ENCODE measurements around the gene SCTR.
"Not testable (repeated sequence)": the region's sequence is repeated elsewhere in the genome, so short reads cannot be mapped to it uniquely, and the experiment has no call there.

SCTR gene

DNA sequence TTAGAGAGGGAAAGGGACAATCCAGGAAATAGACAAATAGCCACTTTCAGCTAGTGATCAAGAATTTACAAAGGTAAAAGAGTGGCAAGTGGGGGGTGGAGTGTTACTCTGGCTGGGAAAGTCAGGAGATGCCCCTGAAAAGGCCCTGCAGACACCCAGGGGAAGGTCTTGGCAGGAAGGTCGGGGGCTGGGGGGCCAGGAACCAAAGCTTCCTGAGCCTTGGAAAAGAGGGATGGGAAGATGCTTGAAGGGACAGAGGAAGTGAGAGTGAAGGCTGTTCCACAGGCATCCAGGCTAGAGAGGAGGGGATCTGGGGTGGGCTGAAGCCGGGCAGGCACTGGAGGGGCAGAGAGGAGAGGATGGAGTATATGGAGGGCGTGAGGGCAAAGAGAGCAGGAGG, 96.5 kb downstream of the SCTR start:
- no peak for DNase-seq

DNA sequence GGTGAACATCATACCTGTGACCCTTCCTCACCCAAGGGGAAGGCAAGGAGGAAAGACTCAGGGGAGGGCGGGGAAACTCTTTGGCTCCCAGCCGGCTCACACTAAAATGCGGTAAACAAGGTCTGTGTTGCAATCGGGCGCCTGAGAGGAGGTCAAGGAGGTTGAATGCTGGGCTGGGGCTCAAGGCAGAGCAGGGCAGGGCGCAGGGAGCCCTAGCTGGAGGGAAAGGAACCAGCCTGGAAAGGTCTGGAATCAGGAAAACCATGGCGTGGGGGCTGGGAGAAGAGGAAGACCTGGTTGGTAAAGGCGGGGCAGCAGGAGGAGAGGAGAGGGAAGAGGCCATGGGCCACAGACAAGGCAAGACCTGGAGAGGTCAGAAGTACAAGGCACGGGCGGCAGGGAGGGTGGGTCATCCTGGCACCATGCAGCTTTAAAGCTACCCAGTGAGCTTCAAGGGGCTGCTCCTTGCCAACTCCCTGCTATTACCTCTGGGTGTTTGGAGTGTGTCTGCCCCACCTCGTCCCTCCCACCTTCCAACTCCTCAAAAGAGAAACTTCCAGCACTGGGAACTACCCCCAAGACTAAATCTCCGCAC, 97.4 kb downstream of the SCTR start:
- no peak for DNase-seq

DNA sequence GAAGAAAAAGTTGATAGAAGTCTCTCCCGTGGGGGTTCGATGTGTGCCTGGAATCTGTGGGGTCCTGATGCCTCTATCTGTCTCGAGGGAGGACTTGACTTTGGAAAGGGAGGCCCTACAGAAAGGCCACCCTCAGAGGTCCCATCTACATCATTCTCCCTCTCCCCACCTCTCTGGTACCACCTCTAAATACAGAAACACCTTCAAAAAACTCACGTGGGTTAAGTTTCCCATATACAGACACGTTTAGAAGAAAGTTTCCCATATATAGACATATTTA, 97.9 kb downstream of the SCTR start:
- no peak for DNase-seq

DNA sequence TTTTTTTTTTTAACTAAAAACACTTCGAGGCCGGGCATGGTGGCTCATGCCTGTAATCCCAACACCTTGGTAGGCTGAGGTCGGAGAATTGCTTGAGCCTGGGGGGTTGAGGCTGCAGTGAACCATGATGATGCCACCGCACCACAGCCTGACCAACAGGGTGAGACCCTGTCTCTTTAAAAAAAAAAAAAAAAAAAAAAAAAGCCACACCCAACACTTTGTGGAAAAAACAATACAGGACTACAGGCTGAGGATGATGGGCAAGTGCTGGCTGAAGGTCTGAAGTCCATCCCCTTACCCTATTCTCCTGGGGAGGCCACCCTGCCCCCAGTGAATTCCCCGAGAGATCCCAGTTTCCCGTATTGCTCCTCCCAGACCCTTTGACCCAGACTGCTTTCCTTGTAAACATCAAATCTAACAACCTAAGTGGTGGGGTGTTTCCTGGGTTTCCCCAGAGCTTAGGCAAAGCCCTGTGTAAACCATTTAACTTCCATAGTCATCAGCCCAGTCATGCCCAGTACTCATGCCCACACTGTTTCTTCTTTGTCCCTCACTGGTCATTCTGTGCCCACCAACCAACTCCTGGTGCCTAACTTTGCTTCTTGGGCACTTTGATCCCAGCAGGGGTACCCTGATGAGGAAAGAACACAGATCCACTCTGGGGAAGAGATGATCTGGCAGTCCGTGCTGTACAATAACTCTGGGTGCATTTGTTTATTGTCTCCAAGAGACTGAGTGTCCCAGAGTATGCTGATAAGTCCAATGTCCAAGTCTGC, 98.5 kb downstream of the SCTR start:
- DNase-seq = no peak

DNA sequence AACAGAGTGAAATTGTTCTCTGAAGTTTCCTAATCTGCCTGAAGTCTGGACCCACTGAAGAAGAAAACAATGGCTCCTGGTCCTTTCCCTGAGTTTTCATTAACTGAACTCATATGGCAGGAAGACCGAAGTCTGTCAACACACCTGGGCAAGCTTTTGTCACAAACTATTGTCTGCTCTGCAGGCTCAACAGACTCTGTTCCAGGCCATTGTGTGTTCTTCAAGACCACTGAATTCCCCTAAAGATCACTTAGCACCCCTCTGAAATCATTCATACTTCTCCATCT, 99.2 kb downstream of the SCTR start:
- no peak for DNase-seq

DNA sequence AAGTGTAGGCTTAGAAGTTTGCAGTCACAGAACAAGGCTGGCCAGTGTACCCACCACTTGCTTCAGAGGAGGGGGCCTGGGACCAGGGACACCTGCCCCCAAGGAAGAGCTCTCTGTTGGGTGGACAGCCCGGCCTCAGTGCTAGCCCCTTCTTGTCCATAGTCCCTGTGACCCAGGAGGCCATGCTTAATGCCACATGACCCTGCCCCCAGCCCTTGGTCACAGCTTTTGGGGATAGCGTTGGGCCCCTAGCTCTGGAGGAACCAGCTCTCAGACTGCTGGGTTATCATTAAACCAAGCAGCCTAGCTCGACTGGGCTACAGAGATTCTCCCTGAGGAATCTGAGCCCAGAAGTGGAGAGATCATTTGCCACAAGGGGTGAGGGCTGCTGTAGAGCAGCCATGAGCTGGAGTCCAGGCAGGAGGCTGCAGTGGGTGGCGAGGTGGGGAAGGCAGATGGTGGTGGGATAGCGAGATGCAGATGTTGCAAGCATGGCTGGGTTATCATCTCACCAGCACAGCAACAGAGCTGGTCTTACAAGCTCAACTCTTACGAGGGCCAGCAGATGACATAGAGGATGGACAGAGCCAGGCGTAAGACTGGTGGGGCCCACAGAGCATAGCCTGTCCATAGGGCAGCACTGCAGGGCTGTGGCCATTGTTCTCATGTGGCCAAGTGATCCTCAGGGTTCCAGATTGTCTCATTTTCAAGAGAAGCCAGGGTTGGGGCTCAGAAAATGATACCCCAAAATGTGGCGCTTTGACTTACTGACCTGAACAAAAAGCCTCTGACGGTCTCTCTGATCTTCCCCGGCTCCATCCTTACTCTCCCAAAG, 99.8 kb downstream of the SCTR start:
- no peak for DNase-seq

DNA sequence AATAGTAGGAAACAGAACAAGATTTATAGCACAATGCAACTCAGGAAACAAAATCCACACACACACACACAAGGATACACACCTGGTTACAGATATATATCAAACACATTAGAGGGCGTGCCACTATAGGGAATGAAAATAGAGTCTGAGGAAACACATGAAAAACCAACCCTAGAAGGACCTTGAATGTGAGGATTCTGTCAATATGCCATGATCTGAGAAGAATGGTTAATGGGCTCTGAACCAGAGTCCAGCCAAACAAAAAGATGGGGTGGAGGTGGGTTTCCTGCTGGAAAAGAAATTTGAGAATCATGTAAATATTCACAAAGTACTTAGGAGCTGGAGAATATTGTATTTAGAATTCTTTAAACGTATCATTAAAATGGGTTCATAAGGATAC, 100.5 kb downstream of the SCTR start:
- DNase-seq = no peak

DNA sequence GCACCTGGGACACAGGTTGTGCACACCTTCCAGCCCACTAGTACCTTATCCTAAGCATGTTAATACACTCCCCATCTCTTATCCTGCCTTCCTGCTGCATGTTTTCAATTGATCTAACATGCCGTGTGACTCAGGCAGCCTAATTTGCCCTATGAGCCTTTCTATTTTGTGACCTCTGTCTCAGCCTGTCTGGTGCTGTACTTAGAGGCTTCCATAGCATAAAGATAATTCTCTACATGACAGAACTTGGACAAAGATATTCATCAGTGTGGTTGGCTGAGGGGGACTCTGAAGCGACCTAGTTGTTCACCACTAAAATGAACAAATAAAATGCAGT, 101.2 kb downstream of the SCTR start:
- no peak for DNase-seq

DNA sequence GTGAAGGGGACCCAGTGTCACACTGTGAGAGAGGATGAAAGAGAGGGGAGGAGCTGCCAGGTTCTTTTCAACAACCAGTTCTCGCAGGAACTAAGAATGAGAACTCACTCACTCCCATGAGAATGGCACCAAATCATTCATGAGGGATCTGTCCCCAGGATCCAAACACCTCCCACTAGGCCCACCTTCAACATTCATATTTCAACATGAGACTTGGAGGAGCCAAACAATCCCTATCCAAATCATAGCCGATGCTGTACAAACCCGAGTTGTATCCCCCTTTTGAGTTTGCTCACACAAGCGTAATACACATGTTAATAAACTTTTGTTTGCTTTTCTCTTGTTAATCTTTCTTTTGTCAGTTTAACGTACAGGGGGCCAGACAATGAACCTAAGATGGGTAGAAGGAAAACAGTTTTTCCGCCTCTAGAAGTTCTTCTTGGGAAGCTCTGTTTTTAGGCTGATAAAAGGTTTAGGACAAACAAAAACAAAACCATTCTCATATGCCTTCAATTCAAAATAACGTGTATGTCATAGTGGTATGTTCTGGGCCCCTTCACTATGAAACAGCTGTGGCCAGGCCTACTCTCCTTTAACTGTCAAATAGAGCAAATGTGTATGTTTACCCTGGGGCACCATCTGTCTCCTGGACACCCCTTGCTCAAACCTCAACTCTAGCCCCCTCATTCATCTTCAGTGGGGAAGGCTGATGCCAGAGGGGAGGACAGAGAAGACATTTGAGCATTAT, 101.7 kb downstream of the SCTR start:
- no peak for DNase-seq

DNA sequence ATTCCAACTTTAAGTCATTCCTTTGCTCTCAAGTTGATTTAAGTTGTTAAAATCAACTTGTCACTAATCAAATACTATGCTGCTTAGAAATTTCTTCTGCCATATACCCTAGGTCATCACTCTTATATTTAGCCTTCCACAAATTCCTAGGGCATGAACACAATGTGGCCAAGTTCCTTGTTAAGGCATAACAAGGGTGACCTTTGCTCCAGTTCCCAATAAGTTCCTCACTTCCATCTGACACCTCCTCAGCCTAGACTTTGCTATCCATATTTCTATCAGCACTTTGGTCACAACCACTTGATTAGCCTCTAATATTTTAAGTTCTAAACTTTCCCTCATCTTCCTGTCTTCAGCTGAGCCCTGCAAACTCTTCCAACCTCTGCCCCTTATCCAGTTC, 102.5 kb downstream of the SCTR start:
- no peak for DNase-seq

DNA sequence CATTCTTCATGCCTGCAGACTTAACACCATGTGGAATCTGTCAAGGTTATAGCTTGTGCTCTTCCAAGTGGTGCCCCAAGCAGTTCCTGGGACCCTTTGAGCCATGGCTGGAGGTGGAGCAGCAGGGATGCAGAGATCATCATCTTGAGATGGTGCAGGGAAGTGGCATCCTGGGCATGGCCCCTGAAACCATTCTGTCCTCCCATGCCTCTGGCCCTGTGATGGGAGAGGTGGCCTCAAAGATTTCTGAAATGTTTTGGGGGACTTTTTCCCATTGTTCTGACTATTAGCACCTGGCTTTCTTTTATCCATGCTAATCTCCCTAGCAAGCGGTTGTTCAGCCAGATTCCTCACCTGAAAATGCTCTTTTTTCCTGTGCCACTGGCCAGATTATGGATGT, 103.0 kb downstream of the SCTR start:
- DNase-seq = no peak

DNA sequence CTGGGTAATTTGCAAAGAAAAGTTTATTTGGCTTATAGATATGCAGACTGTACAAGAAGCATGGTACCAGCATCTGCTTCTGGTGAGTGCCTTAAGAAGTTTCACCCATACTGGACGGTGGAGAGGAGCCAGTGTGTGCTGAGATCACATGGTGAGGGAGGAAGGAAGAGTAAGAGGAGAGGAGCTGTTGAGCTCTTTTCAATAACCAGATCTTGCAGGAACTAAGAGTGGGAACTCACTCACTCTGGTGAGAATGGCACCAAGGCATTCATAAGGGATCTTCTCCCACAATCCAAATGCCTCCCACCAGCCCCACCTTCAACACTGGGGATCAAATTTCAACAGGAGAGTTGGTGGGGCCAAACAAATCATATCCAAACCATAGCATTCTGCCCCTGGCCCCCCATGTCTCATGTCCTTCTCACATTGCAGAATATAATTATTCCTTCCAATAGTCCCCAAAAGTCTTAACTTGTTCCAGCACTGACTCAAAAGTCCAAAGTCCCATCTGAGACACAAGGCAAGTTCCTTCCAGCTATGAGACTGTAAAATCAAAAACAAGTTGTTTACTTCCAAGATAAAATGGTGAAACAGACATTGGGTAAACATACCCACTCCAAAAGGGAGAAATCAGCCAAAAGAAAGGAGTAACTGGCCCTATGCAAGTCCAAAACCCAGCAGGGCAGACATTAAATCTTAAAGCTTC, 104.3 kb downstream of the SCTR start:
- DNase-seq = no peak

DNA sequence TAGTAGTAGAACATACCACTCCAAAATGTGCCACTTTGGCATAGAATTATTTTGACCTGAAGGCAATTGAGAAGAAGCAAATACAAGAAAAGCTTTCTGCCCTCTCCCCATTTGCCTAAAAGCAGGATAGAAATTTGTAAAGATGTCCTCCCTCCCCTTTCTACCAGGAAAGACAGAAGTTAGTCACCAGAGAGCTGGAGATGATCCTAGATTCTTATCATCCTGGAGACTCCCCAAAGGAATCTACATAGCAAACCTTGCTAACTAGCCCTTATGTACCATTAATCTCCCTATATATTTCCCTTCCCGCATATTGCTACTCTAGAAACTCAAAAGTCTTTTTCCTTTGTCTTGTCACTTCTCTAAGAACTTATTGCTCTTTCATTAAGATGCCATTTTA, 105.2 kb downstream of the SCTR start:
- no peak for DNase-seq

DNA sequence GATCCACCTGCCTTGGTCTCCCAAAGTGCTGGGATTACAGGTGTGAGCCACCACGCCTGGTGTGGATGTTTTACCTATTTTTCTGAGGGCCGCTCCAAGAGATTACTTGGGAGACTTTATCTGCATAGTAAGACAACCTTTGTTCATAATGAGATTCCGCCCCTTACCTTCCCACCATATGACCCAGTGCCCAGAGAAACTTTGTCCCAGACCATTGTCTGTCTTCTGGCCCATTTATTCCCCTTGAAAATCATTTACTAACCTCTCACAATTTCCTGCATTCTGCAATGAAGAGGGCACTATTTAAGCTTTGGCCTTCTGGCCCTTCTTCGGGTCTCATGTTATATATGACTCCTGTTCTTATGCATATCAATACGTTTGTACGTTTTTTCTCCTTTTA, 106.4 kb downstream of the SCTR start:
- no peak for DNase-seq

DNA sequence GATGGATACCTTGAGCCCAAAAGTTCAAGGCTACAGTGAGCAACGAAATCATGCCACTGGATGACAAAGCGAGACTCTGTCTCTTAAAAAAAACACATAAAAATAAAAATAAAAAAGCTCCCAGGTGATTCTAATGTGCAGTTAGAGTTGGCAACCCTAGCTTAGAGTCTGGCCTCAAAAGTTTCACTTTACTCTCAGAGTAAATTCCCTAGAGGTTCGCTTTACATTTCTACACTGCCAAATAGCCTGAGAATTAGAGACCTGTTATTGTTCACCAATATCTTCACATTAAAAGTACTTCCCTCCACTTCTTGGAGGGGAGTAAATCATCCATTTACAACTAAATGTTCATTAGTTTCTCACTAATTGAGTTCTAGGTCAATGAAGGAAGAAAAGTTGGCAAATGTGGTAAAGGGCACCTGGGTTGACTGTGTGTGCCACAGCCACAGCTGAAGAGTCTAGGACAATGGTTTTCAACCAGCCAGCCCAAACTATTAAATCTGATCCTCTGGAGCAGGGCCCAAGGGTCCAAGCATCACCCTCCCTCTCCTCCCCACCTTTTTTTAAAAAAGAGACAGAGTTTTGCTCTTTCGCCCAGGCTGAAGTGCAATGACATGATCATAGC, 107.9 kb downstream of the SCTR start:
- DNase-seq = no peak

DNA sequence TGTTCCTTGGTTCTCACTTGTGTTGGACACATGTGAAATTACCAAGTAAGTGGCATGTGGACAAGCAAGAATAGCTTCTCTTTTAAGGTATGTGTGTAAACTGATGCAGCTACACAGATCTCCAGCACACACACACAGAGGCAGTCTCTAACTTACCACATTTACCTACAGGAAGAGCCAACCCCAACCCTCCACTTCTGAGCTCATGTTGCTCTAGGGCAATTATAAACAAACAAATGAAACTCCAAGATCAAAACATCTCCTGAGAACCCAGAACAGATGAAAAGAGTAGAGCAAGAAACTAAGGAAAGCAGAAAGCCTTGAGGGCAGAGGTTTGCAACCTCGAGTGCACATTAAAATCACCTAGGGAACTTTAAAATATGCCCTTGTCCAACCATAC, 108.7 kb downstream of the SCTR start:
- DNase-seq = no peak

DNA sequence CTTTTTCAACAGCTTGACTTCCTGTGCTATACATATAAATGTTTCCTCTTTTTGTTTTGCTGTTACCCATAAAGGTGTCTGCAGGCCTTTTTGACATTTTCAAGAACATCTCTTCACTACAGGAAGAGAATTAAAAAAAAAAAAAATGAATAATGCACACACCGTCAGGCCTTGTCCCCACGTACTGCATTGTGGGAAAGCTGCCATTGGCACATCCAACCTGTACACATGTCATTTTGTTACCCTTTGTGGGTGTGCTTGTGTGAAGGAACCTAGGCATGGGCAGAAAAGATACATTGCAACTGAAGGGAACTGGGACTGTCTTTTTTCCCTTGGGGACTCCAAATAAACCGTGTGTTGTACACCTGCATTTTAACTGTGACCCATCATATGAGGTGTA, 109.4 kb downstream of the SCTR start:
- DNase-seq = no peak

DNA sequence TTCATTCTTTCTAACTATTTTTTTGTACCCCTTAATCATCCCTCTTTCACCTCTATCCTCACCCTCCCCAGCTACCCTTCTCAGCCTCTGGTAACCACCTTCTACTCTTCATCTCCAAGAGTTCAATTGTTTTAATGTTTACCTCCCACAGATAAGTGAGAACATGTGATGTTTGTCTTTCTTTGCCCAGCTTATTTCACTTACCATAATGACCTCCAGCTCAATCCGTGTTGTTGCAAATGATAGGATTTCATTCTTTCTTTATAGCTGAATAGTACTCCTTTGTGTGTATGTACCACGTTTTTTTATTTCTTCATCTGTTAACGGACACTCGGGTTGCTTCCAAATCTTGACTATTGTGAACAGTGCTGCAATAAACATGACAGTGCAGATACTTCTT, 114.8 kb downstream of the SCTR start:
- no peak for DNase-seq

DNA sequence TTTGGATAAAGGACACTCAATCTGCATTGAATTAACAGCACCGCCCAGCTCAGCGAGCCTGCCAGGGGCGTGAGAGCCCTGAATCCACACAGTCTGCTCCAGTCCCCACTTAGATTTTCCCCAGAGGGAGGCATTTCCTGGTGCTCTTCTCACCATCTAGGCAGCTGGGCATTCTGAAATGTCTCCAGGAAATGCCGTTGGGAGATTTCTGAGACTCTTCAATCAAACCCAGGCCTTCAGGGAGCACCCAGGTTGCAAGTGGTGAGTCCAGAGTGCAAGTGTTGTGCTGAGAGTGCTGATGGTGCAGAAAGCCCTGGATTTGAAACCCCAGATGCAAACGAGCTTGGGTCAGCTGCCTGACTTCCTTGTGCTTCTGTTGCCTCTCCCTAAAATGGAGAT, 116.1 kb downstream of the SCTR start:
- DNase-seq = no peak

DNA sequence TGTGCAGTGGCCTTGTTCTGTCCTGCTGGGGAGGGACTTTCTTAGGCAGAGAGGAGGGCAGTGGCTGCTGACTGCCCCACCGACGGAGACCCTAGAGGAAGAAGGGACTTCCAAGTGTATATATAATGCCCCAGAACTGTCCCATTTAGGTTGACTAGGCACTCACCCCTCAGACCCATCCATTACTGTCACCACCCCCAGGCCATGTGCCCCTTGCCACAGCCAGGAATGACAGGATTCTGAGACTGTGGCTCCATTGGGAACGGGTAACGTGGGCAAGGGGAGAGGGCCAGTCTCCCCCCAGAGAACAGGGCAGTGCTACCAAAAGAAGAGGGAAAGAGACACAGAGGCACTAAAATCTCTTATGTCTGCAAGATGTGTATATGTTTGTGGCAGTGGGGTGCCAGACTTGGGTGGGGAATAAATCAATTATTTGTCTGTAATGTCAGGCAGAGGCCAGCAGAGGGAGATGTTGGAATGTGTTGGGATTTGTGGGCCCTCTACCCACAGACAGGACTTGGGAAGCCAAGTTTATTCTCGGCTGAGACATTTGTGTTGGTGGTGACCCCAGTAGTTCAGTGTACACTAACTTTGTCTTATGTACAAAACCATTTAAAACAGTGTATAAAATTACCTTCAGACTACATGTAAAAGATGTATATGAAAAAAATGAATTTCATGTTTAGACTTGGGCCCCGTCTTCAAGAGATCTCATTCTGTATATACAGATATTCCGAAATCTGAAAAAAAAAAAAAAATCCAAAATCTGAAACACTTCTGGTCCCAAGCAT, 116.7 kb downstream of the SCTR start:
- peak; percentile 58 for DNase-seq

DNA sequence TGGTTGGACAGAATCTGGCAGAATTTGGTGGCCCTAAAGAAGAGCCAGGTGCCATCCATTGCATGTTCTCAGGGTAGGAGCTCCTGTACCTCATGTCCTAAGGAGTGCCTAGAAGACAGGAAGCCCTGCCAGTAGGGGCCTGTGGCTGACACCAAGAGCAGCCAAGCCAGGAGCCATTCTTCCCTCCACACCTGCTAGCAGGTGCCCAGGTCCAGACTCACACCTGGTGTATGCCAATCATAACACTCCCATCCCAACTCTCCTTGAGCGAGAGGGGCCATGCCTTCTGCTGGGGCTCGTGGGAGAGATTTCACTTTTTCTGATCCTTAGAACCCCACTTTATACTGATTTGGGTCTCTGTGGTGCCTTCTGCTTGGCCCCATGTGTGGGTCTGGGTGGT, 119.1 kb downstream of the SCTR start:
- DNase-seq = no peak

DNA sequence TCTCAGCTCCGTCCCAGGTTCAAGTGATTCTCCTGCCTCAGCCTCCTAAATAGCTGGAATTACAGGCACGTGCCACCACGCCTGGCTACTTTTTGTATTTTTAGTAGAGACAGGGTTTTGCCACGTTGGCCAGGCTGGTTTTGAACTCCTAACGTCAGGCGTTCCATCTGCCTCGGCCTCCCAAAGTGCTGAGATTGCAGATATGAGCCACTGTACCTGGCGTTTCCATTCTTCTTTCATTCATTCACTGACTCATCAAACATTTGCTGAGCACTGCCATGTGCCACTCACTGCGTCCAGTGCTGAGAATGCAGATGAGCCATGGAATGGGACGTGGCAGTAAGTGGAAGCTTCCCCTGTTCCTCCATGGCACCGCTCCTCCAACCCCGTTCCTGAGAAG, 120.7 kb downstream of the SCTR start:
- not testable (repeated sequence) for DNase-seq

All from right forelimb (tissue), 1 donor.